ENCODE measurements around the gene AP1G2.

DNA sequence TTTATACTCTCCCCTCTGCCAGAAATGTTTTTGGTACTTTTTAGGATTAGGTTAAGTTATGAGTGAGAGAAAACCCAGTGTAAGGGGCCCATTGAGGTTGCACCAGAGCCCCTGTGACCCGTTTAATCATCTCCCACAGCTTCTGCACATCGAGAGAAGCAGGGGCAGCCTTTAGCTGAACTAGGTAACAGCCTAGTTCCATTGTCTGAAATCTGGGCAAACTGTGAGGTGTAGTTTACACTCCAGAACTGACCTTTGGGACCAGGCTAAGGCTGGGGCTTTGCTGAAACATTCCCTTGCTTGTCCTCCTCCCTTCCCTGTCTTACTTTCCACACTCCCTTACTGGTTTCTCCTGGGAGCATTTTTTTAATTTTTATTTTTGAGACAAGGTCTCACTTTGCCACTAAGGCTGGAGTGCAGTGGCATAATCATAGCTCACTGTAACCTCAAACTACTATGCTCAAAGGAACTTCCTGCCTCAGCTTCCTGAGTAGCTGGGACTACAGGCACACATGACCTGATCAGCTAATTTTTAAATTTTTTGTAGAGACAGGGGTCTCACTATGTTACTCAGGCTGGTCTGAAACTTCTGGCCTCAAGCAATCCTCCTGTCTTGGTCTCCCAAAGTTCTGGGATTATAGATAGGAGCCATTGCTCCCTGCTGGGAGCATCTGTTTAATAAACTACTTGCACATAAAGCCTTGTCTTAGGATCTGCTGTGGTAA is 42.7 kb upstream of the AP1G2 start:
- TF ChIP-seq EZH2 (IDR thresholded peaks at IDR 0.05; ENCODE audit: borderline replicate concordance, low read length) = no peak
- TF ChIP-seq, protein P1, sequence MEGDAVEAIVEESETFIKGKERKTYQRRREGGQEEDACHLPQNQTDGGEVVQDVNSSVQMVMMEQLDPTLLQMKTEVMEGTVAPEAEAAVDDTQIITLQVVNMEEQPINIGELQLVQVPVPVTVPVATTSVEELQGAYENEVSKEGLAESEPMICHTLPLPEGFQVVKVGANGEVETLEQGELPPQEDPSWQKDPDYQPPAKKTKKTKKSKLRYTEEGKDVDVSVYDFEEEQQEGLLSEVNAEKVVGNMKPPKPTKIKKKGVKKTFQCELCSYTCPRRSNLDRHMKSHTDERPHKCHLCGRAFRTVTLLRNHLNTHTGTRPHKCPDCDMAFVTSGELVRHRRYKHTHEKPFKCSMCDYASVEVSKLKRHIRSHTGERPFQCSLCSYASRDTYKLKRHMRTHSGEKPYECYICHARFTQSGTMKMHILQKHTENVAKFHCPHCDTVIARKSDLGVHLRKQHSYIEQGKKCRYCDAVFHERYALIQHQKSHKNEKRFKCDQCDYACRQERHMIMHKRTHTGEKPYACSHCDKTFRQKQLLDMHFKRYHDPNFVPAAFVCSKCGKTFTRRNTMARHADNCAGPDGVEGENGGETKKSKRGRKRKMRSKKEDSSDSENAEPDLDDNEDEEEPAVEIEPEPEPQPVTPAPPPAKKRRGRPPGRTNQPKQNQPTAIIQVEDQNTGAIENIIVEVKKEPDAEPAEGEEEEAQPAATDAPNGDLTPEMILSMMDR (conservative IDR thresholded peaks at IDR 0.05 in 1 of 2, IDR thresholded peaks at IDR 0.05 in 1 of 2; ENCODE audit: extremely low read depth in 1 of 2, insufficient read depth in 1 of 2, low read depth in 1 of 2, low read length in 2 of 2) = no peak

All from mammary epithelial cell (primary cell).